Measurements from ENCODE around the gene CD34. TPM values are rescaled to one million over a fixed set of nuclear protein-coding genes. Genes with fewer than 3 reads are reported as not detected.
"Not testable (repeated sequence)": the region's sequence is repeated elsewhere in the genome, so short reads cannot be mapped to it uniquely, and the experiment has no call there.

CD34 gene
- total RNA-seq, 2 donors from 2014 or later, result 8.3 to 15.2 TPM

GRCh38 chr1:207937204-207937603 is 26.3 kb upstream of the CD34 start:
- intact Hi-C loops (cut with DNase I, micrococcal nuclease), result no loop called here
- ATAC-seq (no peak), DNase-seq (no peak)

- ATAC-seq, result no peak
- DNase-seq, result no peak
- intact Hi-C loops (cut with DNase I, micrococcal nuclease), result no loop called here
Measured at GRCh38 chr1:207935166-207935583, 24.2 kb upstream of the CD34 start.

- intact Hi-C loops (cut with DNase I, micrococcal nuclease), result no loop called here
- no peak for ATAC-seq
Measured at GRCh38 chr1:207933205-207933800, 22.4 kb upstream of the CD34 start.

DNA sequence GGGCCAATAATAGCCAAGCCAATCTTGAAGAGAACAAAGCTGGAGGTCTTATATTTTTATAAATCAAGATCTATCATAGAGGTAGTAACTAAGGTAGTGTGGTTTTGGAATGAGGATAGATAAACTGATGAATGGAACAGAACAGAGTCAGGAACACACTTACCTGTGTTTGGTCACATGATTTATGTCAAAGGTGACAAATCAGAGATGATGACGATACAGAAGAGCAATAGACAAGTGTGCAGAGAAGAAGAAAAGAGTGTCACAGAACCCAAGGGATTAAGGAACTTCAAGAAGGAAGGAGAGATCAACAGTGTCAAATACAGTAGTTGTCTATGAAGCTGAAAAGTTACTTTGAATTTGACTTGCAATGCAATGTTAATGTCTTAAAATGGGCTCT is 16.1 kb upstream of the CD34 start:
- no peak for ATAC-seq

More at GRCh38 chr1:207933205-207933800, 22.4 kb upstream of the CD34 start:
- DNase-seq, result no peak

DNA sequence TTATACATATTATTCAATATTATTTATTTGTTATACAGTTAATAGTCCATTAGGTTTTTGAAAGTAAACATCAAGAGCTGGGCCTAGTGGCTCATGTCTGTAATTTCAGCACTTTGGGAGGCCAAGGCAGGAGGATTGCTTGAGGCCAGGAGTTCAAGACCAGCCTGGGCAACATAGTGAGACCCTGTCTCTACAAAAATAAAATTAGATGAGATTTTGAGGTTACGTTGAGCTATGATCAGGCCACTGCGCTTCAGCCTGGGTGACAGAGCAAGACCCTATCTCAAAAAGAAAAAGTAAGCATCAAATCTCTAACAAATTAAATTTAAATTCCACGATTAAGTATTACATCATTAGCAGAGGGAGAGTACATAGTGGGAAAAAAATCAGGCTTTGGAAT is 15.0 kb upstream of the CD34 start:
- ATAC-seq; intact Hi-C loops (cut with DNase I, micrococcal nuclease); DNase-seq: not testable (repeated sequence)

More for the DNA sequence above, 16.1 kb upstream of the CD34 start:
- DNase-seq, result no peak
- intact Hi-C loops (cut with DNase I, micrococcal nuclease), result no loop called here

DNA sequence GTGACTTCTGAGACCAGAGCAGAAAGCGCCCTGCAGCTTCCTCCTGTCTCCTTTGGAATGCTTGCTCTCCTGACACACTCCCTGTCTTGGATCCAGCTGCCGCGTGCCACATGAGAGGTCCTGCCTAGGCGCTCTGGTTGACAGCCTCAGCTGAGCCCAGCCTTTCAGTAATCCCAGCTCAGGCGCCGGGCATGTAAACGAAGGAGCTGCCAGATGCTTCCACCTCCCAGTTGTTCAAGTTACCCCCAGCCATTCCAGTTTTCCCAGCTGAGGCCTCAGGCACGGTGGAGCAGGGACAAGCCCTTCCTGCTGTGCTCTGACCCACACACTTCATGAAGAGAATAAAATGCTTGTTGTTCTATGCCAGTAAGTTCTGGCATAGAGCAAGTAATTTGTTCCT is 14.3 kb upstream of the CD34 start:
- intact Hi-C loops (cut with DNase I, micrococcal nuclease), result no loop called here
- ATAC-seq (no peak), DNase-seq (no peak)

DNA sequence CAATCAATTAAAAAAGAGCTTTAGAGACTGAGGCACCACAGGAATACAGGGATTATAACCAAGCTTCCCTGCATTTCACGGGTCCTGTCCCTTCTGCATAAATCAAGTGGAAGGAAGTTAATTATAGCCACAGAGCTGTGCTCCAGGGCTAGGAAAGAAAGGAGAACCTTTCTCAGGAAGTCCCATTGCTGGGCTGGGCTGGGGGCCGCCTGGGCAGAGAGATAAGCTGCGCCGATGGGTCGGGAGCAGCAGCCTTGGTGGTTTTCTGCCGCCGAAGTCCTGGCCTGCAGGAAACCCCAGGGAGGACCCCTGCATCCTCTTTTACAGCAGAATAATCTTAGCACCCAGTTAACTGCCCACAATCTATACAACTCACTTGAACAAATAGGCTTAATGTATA is 12.6 kb upstream of the CD34 start:
- intact Hi-C loops (cut with DNase I, micrococcal nuclease), result no loop called here
- no peak for ATAC-seq
- no peak for DNase-seq

DNA sequence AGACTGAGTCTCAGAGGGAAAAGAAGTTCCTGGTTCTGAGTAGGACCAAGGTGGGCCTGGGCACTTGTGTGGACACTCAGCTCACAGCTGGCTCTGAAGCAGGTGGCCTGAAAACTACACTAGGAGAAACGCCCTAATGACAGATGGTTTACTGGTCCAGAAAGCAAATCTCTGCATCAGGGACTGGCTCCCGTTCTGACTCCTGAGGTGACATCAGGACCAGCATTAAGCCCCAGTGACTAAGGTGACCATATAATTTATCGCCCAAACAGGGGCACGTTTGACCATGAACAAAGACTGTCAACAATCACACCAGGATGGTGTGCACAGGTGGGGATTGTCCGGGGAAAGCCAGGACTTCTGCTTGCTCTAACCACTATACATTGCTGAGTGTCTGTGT is 12.2 kb upstream of the CD34 start:
- intact Hi-C loops (cut with DNase I, micrococcal nuclease), result no loop called here
- ATAC-seq (no peak), DNase-seq (no peak)

DNA sequence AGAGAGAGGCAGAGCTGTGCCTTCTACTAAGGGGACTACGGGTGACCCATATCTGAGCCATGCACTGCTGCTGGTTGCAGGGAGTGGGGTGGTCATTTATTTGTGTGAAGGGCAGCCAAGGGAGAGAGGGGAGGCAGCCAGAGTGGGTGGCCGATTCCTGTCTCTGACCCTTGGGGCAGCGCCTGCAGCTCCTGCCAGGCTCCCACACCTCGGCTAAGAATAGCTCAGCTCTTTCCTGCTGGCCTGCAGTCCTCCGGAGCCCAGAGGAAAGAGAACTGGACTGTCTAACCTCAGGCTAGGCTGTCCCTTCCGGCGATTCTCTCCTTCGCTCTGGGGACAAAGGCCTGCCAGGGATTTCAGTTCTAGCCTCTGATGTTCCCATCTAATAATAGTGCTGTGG is 11.6 kb upstream of the CD34 start:
- intact Hi-C loops (cut with DNase I, micrococcal nuclease), result no loop called here
- DNase-seq (no peak), ATAC-seq (no peak)

GRCh38 chr1:207921321-207921720 is 10.4 kb upstream of the CD34 start:
- intact Hi-C loops (cut with DNase I, micrococcal nuclease), result no loop called here
- no peak for DNase-seq
- no peak for ATAC-seq

- intact Hi-C loops (cut with DNase I, micrococcal nuclease), result no loop called here
- ATAC-seq, result no peak
- DNase-seq, result no peak
Measured at GRCh38 chr1:207920444-207921021, 9.6 kb upstream of the CD34 start.

- no peak for ATAC-seq
- intact Hi-C loops (cut with DNase I, micrococcal nuclease), result no loop called here
- DNase-seq, result no peak
Measured at GRCh38 chr1:207919523-207920170, 8.7 kb upstream of the CD34 start.

DNA sequence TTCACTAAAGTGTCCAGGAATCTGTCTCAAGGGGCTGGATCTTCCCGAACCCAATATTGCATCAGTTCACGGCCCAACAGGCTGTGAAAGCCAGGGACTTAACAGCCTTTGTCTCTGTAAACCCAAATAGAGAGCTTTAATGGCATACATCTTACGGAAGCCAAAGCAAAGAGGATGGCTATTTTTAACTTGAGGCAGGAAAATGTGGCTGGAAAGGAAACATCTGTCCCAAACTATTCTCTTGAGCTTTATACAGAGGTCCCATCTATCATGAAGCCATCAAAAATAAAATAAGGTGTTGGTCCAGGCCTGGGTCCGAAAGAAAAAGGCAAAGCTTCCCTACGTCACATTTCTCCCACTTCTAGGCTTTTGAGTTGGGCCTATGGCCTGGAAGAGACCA is 7.7 kb upstream of the CD34 start:
- DNase-seq, result no peak
- ATAC-seq, result no peak
- intact Hi-C loops (cut with DNase I, micrococcal nuclease), result no loop called here

- no peak for DNase-seq
- intact Hi-C loops (cut with DNase I, micrococcal nuclease), result no loop called here
- ATAC-seq, result no peak
Measured at GRCh38 chr1:207918011-207918410, 7.1 kb upstream of the CD34 start.

DNA sequence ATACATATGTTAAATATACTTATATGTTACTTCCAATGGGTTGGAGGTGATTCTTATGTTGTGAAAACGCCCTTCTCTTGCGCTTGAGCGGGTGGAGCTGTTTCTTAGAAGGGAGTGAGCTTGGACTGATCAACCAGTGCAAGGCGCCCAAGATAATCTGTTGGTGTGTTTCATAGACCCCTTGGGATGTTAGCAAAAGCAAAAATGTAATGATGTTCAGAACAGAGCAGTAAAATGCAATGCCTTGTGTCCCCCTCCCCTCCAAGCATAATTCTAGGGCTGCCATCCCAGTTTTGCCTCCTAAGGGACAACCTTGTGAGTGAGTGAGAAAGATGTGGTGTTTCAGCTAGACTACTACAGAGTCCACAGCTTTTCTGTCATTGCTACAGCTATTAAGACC is 6.2 kb upstream of the CD34 start:
- no peak for ATAC-seq
- intact Hi-C loops (cut with DNase I, micrococcal nuclease), result no loop called here
- DNase-seq, result no peak

DNA sequence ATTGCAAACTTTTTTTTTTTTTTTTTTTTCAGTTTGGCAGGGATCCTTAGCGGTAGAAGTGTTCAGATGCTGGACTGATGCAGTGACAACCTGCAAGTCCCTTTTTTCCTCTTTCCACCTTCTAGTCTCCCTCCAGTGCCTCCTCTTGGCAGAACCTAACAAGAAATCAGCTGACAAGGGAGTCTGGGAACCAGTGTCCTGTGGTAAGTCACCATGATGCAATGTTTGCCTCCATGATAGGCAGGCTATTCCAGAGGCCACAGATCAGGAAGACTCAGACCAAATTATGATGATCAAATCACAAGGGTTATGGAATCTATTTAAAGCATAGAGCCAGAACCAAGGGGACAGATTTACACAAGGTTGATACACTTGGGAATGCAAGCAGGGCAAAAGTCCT is 3.0 kb upstream of the CD34 start:
- intact Hi-C loops (cut with DNase I, micrococcal nuclease), result no loop called here
- ATAC-seq, result no peak
- DNase-seq, result no peak

DNA sequence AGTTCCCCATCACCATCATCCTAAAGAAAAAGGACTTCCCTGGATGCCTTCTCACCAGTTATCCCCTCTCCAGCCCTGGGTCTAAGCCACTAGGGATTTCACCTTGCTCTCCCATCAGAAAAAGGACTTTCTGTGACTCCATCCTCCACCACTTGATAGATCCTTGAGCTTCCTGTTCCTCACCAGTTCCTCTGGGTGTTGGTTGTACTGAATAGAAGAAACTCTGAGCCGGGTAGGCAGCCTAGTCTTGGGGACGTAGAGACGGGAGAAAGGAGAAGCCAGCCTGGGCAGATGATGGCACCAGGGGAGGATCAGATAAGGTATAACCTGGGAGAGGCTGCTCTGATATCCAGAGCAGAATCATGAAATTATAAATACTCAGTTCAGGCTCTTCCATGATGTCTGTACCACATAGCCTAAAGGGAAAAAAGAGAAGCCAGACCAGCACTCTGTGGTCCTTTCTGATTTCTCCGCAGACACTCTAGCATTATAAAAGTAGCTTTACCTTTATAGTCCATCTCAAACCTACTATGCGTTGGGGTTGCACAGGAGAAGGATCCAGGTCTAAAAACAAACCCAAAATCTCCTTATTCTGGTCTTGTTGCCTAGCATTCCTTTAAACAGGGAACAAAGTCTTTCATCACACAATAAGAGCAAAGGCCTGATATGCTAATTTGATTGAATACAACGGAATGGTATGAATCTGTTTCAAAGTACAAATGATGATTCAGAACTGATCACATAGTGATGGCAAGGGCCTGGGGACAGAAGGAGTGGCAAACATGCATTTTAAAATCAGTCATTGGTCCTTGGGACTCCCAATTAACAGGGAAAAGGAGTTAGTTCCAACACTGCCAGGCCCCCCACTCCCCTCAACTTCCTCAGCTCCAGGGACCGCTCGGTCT is 1.2 kb upstream of the CD34 start:
- DNase-seq (no peak), ATAC-seq (no peak)
- intact Hi-C loops (cut with DNase I, micrococcal nuclease), result no loop called here

DNA sequence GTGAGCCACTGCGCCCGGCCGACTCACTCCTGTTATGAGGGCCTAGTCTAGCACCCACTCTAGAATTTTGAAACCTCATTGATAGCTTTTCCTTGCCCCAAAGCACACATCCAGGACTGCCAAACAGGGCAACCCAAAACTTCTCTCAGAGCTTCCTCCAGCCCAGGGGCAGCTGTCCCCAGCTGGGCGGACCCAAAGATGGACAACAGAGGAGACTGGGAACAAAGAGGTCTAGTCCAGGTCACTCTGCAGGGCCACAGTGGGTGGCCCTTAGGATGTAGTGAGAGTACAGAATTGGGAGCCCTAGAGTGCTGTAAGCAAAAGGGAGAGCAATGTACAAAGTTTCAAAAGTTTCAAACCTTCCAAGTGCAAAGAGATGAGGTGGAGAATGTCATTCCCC is 1.2 kb downstream of the CD34 start:
- intact Hi-C loops (cut with DNase I, micrococcal nuclease), result no loop called here
- ATAC-seq, result no peak
- no peak for DNase-seq

DNA sequence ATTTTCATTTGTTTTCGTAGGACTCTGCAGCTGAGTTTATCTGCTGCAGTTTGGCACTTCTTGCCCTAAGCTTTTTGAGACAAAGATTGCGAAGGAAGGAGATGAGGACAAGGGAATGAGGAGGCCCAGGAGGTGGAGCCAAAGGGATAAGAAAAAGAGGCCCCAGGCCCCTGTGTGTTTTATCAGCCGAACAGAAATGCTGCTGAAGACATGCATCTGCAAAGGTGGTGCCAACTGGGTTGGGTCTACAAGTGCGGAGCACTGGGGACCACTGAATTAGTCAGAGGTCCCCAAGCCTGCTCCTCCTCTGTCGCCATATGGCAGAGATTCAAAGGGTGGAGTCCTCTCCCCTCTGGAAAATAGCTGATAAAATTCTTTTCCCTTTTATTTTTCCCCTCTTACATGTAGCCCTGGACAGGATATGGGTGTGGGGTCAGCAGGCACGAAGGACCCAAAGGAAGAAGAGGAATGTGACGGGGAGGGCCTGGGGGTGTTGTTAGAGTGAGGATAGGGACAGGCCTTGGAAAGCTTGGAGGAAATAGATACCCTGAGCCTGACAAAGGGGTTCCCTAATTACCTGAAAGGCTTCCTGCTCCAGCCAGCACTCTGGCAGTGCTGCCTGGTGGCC is 2.7 kb downstream of the CD34 start:
- intact Hi-C loops (cut with DNase I, micrococcal nuclease), result no loop called here
- ATAC-seq (no peak), DNase-seq (no peak)

Measured in left colon (tissue), 2 donors.